GM21447 (cell line): ENCODE data around the gene WNT3.
"Not testable (repeated sequence)": the region's sequence is repeated elsewhere in the genome, so short reads cannot be mapped to it uniquely, and the experiment has no call there.

ENCODE experiments used
- ATAC-seq: cut with Tn5 transposase; IDR thresholded peaks from one replicate; pipeline ENCODE4 v1.9.1; 2021; ENCODE audit not compliant: unreplicated experiment

WNT3 gene

DNA sequence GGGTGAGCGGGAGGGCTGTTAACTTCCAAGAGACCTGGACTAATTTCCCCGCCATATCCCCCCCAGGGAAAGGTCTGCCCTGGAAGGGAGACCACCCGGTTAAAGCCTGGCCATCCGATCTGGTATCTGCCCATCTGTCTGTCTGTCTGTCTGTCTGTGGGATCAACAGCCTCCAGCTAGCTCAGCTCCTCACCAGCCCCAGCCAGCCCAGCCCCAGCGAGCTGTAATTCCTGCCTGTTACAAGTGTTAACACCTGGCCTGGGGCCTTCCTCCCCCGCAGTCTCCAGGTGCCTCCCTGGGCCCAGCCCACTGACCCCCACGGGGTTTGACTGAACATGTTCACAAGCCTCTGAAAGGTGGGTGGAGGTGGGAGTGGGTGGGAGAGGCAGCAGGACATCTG, 4.0 kb downstream of the WNT3 start:
- ATAC-seq, result no peak

DNA sequence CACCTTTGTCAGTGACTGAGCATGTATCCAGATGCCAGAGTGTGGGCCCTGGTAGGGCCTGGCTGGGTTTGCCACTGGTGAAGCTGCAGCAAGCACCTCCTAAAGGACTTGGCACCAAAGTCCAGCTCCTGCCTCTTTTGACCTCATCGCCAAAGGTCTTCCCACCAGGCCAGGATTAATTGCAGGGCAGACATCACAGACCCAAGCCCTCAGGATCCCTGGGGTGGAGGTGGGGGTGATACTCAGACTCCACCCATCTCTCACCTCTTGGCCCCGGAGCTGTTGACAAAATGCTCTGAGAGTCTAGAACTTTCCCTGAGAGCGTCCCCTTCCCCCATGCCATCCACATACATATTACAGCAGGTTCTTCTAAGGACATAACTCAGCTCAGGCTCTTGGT, 4.6 kb downstream of the WNT3 start:
- no peak for ATAC-seq

DNA sequence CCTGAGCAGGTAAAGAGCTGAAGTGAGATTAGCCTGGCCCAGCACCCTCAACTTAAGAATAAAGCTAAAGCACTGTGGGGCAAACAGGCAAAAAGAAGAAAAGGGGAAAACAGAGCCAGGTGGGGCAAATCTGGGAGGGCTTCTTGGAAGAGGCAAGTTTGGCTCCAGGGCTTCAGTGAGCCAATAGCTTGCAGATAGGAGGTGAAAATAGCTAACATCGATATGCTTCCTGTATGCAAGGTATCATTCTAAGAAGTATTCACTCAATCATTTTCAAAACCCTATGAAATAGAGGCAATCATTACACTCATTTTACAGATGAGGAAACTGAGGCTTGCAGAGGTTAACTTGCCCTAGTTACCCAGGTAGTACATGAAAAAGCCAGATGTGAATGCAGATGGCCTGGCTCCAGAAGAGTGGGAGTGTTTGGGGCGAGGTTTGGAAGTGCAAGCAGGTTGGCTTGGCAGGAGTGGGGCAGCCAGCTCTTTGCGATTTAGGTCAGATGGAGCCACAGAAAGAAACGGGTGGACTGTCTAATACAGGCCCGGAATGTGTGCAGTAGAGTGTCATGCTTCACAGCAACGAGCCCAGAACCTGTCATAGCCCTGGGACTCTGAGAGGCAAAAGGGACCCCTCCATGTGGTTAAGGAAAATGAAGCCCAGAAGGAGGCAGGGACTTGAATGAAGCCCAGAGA, 5.7 kb downstream of the WNT3 start:
- ATAC-seq, result no peak

DNA sequence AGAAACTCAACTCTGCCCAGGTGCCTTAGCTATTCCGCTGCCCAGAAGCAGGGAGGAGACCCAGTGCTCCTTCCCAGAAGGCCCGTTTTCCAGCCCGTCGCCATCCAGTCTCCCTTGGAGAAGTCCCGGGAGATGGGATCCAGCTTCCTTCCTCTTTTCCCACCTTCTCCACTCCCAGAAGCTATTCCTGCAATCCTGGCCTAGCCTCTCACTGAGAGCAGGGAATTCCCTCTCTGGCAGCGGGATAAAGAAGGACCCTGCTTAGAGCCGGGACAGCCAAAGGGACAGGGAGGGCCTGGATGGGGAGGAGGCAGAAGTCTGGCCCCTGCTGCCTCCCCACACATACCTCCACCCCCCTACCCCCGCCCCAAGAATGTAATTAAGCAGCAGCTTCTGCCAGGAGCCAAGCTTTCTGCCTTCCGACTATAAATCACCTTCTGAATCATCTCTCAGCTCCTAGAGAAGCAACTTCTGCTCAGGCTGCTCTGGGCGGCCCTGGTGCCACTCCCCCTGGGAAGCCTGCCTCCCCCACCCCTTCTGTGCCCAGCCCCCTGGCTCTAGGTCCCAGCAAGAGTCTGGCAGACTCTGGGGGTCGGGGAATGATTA, 6.4 kb downstream of the WNT3 start:
- no peak for ATAC-seq

DNA sequence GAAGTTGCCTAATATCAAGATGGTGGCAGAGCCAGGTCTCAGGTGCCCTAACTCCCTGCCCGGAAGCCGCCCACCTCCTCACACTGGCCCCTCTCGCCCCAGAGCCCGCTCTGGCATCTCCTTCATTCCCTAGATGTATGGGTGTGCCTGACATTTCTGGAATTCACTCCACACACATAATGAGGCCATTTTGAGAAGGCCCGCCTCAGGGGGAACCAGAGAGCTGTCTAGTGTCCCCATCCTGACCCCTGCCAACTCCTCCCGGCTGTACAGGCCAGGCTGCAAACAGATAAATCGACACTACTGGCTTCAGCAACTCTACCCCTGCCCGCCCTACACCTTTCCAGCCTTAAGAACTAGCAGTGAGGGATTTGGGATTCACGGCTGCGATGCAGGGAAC, 7.7 kb downstream of the WNT3 start:
- no peak for ATAC-seq

DNA sequence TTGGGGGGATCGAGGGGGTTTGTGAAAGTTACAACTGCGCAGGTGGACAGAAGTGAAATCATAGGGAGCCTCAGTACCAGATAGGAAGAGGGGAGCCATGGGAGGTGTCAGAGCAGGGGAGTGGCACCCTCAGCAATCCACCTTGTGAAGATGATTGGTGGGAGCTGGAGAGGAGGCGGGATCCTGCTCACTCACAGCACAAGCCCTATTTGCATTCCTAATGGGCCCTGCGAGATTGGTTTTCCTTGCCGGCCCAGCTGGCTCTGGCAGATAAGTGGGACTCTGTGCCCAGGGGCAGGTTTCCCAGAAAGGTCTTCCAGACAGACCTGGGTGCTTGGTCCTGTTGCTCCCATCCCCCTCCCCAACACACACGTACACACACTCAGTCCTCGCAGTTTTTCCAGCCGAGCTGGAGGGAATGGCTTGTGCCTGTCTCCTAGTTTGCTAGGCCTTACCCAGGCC, 9.4 kb downstream of the WNT3 start:
- ATAC-seq, result no peak

DNA sequence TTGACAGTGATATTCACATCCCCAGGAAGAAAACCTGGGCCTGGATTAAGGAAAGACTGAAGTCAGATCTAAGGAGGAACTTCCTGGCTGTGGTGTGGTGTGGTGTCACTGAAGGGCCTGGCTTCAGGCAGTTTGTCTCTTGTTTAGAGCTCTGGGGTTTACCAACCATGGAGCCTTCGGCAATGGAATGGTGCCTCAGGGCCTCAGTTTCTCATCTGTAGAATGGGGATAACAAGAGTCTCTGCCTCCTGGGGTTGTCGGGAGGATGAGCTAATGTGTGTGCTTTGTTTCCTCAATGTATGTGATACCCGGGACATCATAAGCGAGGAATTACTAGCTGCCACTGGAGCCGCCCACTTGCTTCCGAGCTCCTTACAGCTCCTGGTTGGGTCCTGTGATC, 12.7 kb downstream of the WNT3 start:
- ATAC-seq, result no peak

DNA sequence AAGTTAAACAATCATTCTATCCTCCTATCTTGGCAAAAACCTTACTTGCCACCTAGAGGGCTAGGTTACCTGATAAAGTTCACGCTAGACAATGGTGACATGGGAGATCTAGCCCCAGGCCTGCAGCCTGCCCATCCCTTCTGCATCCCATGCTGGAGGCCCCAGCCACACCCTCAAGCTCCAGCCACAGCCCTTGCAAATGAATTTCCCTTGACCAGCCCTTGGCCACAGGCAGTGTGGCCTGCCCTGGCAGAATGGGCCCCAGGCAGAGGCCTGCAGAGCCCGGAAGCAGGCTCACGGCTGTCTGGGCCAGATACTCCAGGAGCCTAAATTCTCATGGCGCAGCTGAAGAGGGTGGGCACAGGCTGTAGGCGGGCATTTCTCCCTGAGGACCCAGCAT, 14.9 kb downstream of the WNT3 start:
- no peak for ATAC-seq

DNA sequence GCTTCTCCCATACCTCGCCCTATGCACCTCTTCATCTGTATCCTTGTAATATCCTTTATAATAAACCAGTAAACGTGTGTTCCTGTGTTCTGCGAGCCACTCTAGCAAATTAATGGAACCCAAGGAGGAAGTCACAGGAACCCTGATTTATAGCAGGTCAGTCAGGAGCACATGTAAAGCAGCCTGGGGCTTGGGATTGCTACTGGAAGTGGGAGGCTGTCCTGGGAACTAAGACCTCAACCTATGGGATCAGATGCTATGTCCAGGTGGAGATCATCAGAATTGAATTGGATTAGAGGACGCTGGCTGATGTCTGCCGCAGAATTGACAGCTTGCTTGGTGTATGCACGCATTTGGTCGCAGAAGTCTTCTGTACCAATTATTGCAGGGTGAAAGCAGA, 15.7 kb downstream of the WNT3 start:
- no peak for ATAC-seq

DNA sequence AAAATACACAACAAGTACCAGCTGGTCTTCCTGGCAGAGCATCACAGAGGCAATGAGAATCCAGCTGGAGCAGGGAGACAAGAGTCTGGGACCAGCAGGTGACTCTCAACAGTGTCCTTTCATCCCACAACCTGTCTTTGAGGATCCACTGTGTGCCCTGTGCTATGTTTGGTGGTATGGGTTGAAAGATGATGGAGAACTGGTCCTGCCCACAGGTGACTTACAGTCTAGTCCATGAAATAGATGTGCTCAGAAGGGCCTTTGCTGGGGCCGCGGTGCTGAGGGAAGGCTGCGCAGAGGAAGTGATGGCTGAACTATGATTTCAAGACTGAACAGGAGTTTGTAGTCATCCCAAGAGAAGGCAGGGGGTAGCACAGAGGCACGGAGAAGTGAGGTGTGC, 17.9 kb downstream of the WNT3 start:
- ATAC-seq, result no peak

DNA sequence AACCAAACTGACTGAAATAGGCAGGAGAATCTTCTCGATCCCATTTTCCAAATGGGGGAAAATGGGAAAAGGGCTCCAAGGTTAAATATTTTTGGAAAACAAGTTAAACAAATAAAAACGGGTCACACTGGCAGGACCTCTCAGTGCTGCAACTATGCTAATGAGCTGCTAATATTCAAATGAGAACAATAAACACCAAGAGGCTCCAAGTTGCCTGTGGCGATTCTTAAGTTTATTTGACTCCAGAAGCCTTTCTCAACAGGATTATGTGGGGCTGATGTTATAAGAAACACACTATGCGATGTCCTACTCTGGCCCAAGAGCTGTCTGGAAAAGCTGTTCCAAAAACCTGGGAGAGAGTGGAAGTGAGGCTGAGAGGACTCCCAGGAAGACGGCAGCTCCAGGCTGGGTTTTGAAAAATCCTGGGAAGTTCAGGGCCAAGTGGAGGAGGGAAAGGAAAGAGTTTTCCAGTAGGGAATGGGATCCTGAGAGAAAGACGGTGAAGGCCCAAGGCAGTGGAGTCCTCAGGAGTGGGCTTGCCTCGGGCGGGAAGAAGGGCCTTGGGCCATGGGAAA, 21.4 kb downstream of the WNT3 start:
- ATAC-seq, result no peak

DNA sequence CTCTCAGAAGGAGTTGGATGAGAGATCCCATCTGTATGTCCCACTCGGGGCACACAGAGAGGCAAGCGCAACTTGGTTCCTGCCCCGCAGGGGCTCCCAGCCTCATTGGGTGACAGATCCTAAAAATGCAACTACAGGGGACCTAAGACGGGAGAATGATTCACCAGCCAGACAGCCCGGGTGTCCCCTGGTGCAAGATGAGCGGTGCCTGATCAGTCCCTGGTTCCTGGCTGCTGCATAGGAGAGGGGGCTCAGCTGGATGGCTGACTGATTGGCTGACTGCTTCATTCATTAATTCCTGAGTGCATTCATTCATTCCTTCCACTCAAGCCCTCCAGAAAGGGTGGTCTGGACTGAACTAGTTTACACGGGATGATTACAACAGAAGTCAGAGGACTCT, 22.0 kb downstream of the WNT3 start:
- ATAC-seq, result no peak

DNA sequence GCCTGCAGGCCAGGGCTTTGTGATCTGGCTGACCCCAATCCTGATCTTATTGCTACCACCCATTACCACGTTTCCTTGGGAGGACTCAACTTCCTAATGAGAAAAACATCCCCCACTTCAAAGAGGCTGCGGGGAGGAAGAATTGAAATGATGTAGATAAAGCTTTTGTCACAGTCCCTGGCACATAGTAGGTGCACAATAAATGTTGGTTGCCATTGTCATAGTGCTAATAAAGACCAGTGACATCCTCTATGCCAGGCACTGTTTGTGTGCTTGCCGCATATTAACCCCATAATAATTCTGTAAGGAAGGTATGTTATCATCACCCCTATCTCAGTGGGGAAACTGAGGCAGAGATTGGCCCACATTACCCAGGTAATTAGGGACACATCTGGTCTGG, 22.4 kb downstream of the WNT3 start:
- ATAC-seq, result no peak

DNA sequence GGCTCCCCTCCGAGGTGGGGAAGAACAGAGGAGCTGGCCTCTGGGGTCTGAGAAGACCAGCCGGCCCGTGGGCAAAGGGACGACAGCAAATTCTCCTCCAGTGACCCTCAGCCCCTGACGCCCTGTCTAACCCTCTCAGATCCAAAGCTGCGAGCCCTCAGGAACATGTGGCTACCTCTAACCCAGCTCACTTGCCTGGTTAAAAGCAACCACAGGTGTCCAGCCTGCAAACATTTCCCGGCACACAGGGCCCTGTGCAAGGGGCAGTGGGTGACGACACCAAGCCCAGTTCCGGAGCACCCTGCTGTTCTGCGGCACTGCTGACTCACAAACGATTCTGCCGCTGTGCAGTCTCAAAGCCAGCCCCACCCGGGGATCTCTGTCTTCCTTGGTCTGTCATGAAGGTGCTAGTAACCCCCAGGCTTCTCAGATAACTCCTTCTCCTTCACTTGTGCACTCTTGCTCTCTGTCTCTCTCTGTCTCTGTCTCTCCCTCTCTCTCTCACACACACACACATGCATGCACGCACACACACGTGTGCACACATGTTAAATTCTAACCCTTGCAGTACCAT, 23.0 kb downstream of the WNT3 start:
- no peak for ATAC-seq

DNA sequence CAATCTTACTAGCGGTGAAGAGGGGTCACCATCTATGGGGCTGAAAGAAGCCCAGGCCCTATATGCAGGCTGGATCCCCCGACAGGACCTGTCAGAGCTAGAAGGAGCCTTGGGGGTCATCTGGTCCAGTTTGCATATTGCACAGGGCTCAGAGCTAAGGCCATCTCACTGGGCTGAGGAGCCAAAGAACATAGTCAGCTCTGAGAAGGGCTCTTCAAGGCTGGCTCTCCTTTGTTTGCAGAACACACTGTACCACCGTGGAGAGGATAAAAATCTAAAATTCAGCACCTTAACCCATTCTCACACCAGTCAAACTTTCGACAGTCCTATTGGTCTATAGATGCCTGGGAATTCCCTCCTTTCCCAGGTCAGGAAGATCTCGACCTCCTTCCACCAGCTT, 24.2 kb downstream of the WNT3 start:
- no peak for ATAC-seq

DNA sequence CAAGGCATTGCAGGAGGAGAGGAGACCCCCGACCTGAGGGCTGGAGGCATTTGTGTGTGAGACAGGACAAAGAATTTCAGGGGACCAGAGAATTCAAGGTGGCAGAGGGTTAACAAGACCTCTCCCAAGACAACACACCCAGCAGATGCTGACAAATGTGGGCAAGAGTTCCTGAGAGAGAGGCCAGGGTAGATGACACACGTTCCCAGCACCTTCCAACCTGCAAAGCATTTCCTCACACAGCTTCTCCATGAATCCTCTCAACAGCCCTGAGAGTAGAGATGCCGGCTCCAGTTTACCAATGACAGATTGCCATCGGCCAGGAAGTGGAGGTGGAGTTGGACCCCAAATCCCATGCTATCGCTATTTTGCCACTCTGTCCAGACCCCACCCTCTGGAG, 25.0 kb downstream of the WNT3 start:
- no peak for ATAC-seq

DNA sequence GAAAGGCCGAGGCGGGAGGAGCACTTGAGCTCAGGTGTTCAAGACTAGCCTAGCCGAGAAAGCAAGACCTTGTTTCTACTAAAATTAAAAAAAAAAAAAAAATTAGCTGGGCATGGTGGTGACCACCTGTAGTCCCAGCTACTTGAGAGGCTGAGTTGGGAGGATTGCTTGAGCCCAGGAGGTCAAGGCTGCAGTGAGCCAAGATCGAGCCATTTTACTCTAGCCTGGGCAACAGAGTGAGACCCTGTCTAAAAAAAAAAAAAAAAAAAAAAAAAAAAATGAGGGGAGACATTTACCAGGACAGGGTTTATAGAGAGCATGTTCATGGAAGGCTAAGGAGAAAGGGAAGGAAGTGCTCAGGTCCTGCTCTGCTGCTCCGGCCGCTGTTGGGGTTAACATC, 25.5 kb downstream of the WNT3 start:
- not testable (repeated sequence) for ATAC-seq

DNA sequence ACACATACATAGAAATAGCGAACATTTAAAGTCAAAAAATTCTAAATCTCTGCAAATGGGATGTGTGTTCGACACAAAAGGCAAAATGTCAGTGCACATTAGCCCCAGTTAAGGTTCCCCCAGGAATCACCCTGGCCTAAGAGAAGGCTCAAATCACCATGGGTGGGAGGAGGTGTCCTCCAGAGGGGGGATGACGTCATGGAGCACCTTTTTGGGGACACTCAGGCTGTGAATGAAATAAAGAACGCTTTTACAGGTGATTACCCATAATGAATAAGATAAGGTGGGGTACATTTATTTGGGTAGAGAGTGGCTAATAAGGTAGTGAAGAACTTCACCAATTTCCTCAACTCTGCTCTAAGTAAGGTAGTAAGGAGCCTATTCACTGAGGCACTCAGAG, 26.4 kb downstream of the WNT3 start:
- ATAC-seq, result no peak

DNA sequence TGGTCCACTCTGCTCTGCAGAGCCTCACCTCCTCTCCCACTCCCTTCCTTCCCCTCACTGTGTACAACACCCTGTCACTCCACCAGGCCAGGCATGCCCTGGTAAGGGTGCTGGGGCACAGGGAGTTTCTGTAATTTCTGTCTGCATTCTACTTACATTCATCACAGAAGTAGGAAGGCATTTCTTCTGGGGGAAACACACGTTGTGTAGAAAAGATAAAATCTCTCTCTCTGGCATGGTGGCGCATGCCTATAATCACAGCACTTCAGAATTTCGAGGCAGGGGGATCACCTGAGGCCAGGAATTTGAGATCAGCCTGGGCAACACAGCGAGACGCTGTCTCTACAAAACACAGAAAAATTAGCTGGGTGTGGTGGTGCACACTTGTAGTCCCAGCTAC, 27.0 kb downstream of the WNT3 start:
- no peak for ATAC-seq

DNA sequence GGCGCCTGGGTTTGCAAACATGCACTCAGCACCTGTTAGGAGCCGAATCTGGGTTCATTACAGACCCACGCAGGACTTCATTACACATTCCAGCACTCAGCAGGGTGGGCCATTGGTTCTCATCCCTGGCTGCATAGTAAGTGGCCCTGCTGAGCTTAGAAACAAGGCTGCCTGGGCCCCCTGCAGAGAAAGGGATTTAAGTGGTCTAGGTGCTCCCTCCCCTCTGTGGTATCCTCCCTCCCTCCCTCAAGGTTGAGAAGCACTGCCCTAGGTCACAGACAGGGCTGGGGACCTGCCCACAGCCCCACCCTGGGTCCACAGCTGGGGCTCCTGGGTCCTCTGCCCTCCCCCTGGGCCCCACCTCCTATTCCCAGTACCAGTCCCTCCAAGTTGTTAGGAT, 28.3 kb downstream of the WNT3 start:
- ATAC-seq, result no peak

DNA sequence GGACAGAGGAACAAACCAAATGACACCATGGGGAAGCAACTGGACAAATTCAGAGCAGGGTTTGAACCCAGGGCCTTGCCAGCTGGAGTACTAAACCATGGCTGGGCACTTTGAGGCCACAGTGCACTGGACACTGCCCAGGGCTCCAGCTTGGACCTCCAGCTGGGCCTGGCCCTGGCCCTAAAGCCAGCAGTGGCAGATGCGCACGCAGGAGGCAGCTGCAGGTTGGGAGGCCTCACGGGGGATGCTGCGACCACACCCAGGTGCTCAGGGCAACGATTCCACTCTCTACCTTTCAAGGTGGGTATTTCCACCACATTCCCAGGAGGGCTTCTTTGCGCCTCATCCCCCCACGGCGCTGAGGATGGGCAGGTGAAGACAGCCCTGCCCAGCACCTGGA, 28.9 kb downstream of the WNT3 start:
- no peak for ATAC-seq

DNA sequence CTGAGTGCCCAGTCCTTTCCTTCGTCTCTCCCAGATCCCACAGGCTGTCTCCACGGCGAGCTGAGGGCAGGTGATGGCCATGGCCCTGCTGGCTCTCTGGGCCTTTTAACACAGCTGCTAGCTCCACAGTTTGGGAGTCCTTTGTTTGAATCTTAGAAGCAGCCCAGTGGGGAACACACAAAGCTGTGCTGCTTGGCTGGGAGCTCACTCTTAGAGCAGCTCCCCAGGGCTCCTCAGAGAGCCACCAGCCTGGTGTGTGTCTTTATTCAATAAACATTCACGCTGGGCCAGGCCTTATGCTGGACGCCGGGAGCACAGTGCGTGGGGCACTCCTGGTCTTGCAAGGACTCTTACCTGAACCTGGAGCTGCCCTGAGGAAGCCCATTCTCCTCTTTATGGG, 29.7 kb downstream of the WNT3 start:
- no peak for ATAC-seq
